ENCODE data around the gene ARIH2.

ARIH2 gene

DNA sequence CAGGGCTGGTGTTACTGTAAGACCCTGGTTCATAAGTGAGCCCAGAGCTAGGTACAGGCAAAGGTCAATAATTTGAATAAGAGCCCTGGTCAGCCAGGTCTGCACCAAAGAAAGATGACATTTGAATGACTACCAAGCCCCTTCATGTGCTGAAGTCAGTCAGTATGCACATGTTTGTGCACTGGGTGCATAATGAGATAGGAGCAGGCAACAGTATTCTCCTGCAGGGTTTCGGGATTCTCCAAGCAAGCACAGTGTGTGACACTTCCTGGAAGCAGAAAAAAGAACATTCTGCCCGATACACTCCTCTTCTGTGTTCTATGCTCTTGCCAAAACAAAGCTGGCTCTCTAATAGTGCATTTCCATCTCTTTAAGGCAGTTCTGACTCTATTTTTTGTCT is 116.0 kb downstream of the ARIH2 start:
- Histone ChIP-seq H3K4me3 (ENCODE audit: severe bottlenecking) (no peak overlapping the region), H3K9me3 (ENCODE audit: severe bottlenecking) (no peaks in the 10 kb centered on the region), H3K27me3 (ENCODE audit: insufficient read depth, poor library complexity, severe bottlenecking) (no peaks in the 10 kb centered on the region), H3K36me3 (ENCODE audit: low read depth) (peaks cover 77% of the 10 kb centered on the region), H3K4me1 (ENCODE audit: insufficient read depth, poor library complexity, severe bottlenecking) (no peaks in the 10 kb centered on the region), H3K27ac (ENCODE audit: poor library complexity, severe bottlenecking) (no peak overlapping the region)
- no peak for ATAC-seq (ENCODE audit: low read depth)
- TF ChIP-seq, protein P1, sequence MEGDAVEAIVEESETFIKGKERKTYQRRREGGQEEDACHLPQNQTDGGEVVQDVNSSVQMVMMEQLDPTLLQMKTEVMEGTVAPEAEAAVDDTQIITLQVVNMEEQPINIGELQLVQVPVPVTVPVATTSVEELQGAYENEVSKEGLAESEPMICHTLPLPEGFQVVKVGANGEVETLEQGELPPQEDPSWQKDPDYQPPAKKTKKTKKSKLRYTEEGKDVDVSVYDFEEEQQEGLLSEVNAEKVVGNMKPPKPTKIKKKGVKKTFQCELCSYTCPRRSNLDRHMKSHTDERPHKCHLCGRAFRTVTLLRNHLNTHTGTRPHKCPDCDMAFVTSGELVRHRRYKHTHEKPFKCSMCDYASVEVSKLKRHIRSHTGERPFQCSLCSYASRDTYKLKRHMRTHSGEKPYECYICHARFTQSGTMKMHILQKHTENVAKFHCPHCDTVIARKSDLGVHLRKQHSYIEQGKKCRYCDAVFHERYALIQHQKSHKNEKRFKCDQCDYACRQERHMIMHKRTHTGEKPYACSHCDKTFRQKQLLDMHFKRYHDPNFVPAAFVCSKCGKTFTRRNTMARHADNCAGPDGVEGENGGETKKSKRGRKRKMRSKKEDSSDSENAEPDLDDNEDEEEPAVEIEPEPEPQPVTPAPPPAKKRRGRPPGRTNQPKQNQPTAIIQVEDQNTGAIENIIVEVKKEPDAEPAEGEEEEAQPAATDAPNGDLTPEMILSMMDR (IDR thresholded peaks at IDR 0.05; ENCODE audit: poor library complexity, severe bottlenecking) = no peak
- no peak for DNase-seq (ENCODE audit: low spot score)

DNA sequence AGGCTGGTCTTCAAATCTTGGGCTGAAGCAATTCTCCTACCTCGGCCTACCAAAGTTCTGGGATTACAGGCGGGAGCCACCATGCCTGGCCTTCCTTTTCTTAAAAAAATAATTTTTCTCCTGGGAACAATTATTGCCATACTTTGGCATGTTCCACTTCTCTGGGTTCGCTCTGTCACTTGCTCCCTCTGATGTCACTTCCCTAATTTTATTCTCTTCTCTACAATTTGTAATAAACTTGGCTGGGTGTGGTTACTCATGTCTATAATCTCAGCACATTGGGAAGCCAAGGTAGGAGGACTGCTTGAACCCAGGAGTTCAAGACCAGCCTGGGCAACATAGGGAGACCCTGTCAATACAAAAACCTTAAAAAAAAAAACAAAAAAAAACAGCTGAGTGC is 116.6 kb downstream of the ARIH2 start:
- no peak for DNase-seq (ENCODE audit: low spot score)
- Histone ChIP-seq H3K4me3 (ENCODE audit: severe bottlenecking) (no peak overlapping the region), H3K27me3 (ENCODE audit: insufficient read depth, poor library complexity, severe bottlenecking) (no peaks in the 10 kb centered on the region)

More for the DNA sequence above, 116.6 kb downstream of the ARIH2 start:
- no peaks in the 10 kb centered on the region for H3K9me3 ChIP-seq (ENCODE audit: severe bottlenecking)
- H3K36me3 ChIP-seq (ENCODE audit: low read depth) = peaks cover 74% of the 10 kb centered on the region
- TF ChIP-seq, protein P1 (IDR thresholded peaks at IDR 0.05; ENCODE audit: poor library complexity, severe bottlenecking) = no peak
- no peak for ATAC-seq (ENCODE audit: low read depth)
- H3K27ac ChIP-seq (ENCODE audit: poor library complexity, severe bottlenecking) = no peak overlapping the region
- H3K4me1 ChIP-seq (ENCODE audit: insufficient read depth, poor library complexity, severe bottlenecking) = no peaks in the 10 kb centered on the region

Data from RWPE2 (cell line).